Stomach (tissue), 4 donors: ENCODE data around the gene DIS3L2.

Experiments used
- CTCF ChIP-seq, 7 experiments: fragments of 450-650 bp in 4 of 7; fragments of 200-600 bp in 3 of 7; sonication (generic) in 3 of 7; IDR thresholded peaks; one replicate each; pipeline ENCODE4 v1.5.1; 2016 to 2019; ENCODE audit warnings: antibody characterized with exemption in 7 of 7, control low read depth in 2 of 7, mild to moderate bottlenecking in 1 of 7
- EP300 ChIP-seq: sonication (generic); formaldehyde crosslinking; IDR thresholded peaks from one replicate; pipeline ENCODE4 v1.6.1; 2017; ENCODE audit warnings: antibody characterized with exemption
- POLR2A ChIP-seq, 4 donors: fragments of 450-650 bp; IDR thresholded peaks; one replicate each; pipeline ENCODE4 v1.6.1; 2016; ENCODE audit warnings: antibody characterized with exemption in 4 of 4, control low read depth in 2 of 4, mild to moderate bottlenecking in 1 of 4, moderate library complexity in 1 of 4

- TF ChIP-seq CTCF (IDR thresholded peaks at IDR 0.05) (no peak), POLR2A (IDR thresholded peaks at IDR 0.05) (no peak), EP300 (no peak)
Measured at GRCh38 chr2:232028071-232028470, 66.6 kb downstream of the DIS3L2 start.
